ENCODE data around the gene SPRN. TPM values are rescaled to one million over a fixed set of nuclear protein-coding genes. Genes with fewer than 3 reads are reported as not detected.

SPRN gene
- total RNA-seq, 1 donor from 2014 or later: 0.06 TPM

DNA sequence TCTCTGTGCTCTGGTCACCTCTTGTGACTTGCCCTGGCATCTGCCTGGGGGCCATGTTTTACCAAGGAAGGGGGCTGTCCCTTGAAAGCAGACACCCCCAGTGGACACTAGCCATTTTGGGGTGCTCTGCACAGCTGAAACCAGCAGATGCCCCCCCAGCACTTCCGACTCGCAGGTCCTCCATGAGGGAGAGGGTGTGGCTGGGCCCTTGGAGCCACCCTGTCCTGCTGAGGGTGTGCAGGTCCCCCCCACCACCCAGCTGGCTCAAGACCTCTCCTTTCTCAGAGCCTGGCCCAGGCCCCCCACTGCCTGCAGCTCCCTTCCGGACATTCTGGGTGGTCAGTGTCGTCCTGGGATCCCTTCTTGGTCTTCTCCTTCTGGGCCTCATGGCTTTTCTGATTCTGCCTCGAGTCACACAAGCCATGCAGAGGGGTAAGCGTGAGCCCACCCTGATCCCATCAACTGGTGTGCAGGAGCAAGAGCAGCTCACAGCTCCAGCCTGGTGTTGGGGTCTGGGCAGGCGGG, 41.6 kb upstream of the SPRN start:
- Histone ChIP-seq H3K4me1 (no peaks in the 10 kb centered on the region), H2AFZ (replicated peaks) (no peak overlapping the region), H3K79me2 (ENCODE audit: low read depth) (no peaks in the 10 kb centered on the region), H3K9ac (no peak overlapping the region), H3K36me3 (no peaks in the 10 kb centered on the region), H3K27ac (no peak overlapping the region), H3K9me3 (ENCODE audit: low read depth) (peaks cover 3% of the 10 kb centered on the region), H3K27me3 (no peaks in the 10 kb centered on the region), H3K4me2 (no peak overlapping the region), H4K20me1 (ENCODE audit: low read depth) (no peaks in the 10 kb centered on the region), H3F3A (ENCODE audit: low read depth) (no peaks in the 10 kb centered on the region), H3K4me3 (no peak overlapping the region)
- Mint-ChIP-seq H3K4me1 (no peaks in the 10 kb centered on the region), H3K4me3 (no peak overlapping the region), H3K9me3 (peaks cover 19% of the 10 kb centered on the region), H3K27ac (no peak overlapping the region), H3K27me3 (ENCODE audit: insufficient read depth, low read depth) (peaks cover 8% of the 10 kb centered on the region), H3K36me3 (no peaks in the 10 kb centered on the region)
- TF ChIP-seq EZH2 (IDR thresholded peaks at IDR 0.05) (no peak), EZH2phosphoT487 (IDR thresholded peaks at IDR 0.05) (no peak)
- TF ChIP-seq, protein P1, sequence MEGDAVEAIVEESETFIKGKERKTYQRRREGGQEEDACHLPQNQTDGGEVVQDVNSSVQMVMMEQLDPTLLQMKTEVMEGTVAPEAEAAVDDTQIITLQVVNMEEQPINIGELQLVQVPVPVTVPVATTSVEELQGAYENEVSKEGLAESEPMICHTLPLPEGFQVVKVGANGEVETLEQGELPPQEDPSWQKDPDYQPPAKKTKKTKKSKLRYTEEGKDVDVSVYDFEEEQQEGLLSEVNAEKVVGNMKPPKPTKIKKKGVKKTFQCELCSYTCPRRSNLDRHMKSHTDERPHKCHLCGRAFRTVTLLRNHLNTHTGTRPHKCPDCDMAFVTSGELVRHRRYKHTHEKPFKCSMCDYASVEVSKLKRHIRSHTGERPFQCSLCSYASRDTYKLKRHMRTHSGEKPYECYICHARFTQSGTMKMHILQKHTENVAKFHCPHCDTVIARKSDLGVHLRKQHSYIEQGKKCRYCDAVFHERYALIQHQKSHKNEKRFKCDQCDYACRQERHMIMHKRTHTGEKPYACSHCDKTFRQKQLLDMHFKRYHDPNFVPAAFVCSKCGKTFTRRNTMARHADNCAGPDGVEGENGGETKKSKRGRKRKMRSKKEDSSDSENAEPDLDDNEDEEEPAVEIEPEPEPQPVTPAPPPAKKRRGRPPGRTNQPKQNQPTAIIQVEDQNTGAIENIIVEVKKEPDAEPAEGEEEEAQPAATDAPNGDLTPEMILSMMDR (IDR thresholded peaks at IDR 0.05): no peak
- DNase-seq (ENCODE audit: low spot score): no peak

- H3K4me2 ChIP-seq: no peak overlapping the region
- H3K9me3 ChIP-seq (ENCODE audit: low read depth): peaks cover 3% of the 10 kb centered on the region
- no peak overlapping the region for H3K27ac Mint-ChIP-seq
- H3K36me3 Mint-ChIP-seq: no peaks in the 10 kb centered on the region
- no peaks in the 10 kb centered on the region for H3K4me1 Mint-ChIP-seq
- no peak overlapping the region for H3K4me3 ChIP-seq
- H3K9ac ChIP-seq: no peak overlapping the region
- H3K4me1 ChIP-seq: no peaks in the 10 kb centered on the region
- TF ChIP-seq EZH2phosphoT487 (IDR thresholded peaks at IDR 0.05) (no peak), EZH2 (IDR thresholded peaks at IDR 0.05) (no peak)
- TF ChIP-seq, protein P1 (IDR thresholded peaks at IDR 0.05): no peak
- no peaks in the 10 kb centered on the region for H4K20me1 ChIP-seq (ENCODE audit: low read depth)
- H3K79me2 ChIP-seq (ENCODE audit: low read depth): no peaks in the 10 kb centered on the region
- no peak overlapping the region for H3K27ac ChIP-seq
- no peak overlapping the region for H3K4me3 Mint-ChIP-seq
- H3K9me3 Mint-ChIP-seq: peaks cover 22% of the 10 kb centered on the region
- no peaks in the 10 kb centered on the region for H3K36me3 ChIP-seq
- H3F3A ChIP-seq (ENCODE audit: low read depth): no peaks in the 10 kb centered on the region
- H3K27me3 Mint-ChIP-seq (ENCODE audit: insufficient read depth, low read depth): peaks cover 8% of the 10 kb centered on the region
- H2AFZ ChIP-seq (replicated peaks): no peak overlapping the region
- DNase-seq (ENCODE audit: low spot score): no peak
- H3K27me3 ChIP-seq: no peaks in the 10 kb centered on the region
Measured at GRCh38 chr10:133465191-133465949, 40.9 kb upstream of the SPRN start.

GRCh38 chr10:133464582-133465031, 40.2 kb upstream of the SPRN start:
- Histone ChIP-seq H2AFZ (replicated peaks) (no peak overlapping the region), H3F3A (ENCODE audit: low read depth) (no peaks in the 10 kb centered on the region), H4K20me1 (ENCODE audit: low read depth) (no peaks in the 10 kb centered on the region), H3K79me2 (ENCODE audit: low read depth) (no peaks in the 10 kb centered on the region), H3K9me3 (ENCODE audit: low read depth) (no peaks in the 10 kb centered on the region), H3K27me3 (no peaks in the 10 kb centered on the region), H3K9ac (no peak overlapping the region), H3K4me2 (no peak overlapping the region), H3K27ac (no peak overlapping the region), H3K36me3 (no peaks in the 10 kb centered on the region), H3K4me3 (no peak overlapping the region), H3K4me1 (no peaks in the 10 kb centered on the region)
- Mint-ChIP-seq H3K36me3 (peaks cover 3% of the 10 kb centered on the region), H3K27me3 (ENCODE audit: insufficient read depth, low read depth) (peaks cover 8% of the 10 kb centered on the region), H3K9me3 (peaks cover 24% of the 10 kb centered on the region), H3K4me1 (no peaks in the 10 kb centered on the region), H3K4me3 (no peak overlapping the region), H3K27ac (no peak overlapping the region)
- TF ChIP-seq EZH2 (IDR thresholded peaks at IDR 0.05) (no peak), EZH2phosphoT487 (IDR thresholded peaks at IDR 0.05) (no peak)
- TF ChIP-seq, protein P1 (IDR thresholded peaks at IDR 0.05): no peak
- DNase-seq (ENCODE audit: low spot score): no peak

Data from neural progenitor cell (in vitro differentiated cells).